ENCODE data around the gene MPZ. TPM values are rescaled to one million over a fixed set of nuclear protein-coding genes. Genes with fewer than 3 reads are reported as not detected.

The MPZ gene
- total and polyA plus RNA-seq, 10 of the 15 experiments (the other 5 are each of a cell fraction or from before 2014, with no cell fraction given), result 0.09 to 6.9 (median 4.7) TPM

GRCh38 chr1:161314201-161314981, 4.6 kb upstream of the MPZ start, which contains the start of gene SDHC:
Gene SDHC, plus strand, starts transcription at chr1:161314381. Its CDS starts 25 bp downstream, at chr1:161314406.
- DNase-seq (ENCODE audit: low read depth, low spot score) (no peak), ATAC-seq (peak; percentile 99), FAIRE-seq (peak; percentile 95)
- H3K9ac ChIP-seq (ENCODE audit: control insufficient read depth, insufficient read depth, low read length), result peak within 1 kb of the TSS; percentile 83
- no peaks in the 10 kb centered on the region for H3K36me3 ChIP-seq (ENCODE audit: control insufficient read depth in 2 of 2, insufficient read depth in 2 of 2, low read length in 1 of 2)
- H3K9me3 ChIP-seq (replicated peaks; ENCODE audit: control insufficient read depth, insufficient read depth, low read length), result no peaks in the 10 kb centered on the region
- H3K79me2 ChIP-seq (ENCODE audit: control insufficient read depth, insufficient read depth, low read length), result peaks cover 15% of the 10 kb centered on the region
- ChIA-PET SMC1A (ENCODE audit: uncharacterized antibody, unreplicated experiment) (interaction anchor here (0.5 to 3.0 kb wide), 6 partner anchors 11 to 112 kb away, joined by 3 to 16 read pairs (median 4); partner anchors contain the start of genes CFAP126 and NDUFS2), POLR2A (interaction anchor here (0.5 to 1.5 kb wide), 5 partner anchors 8 to 90 kb away, joined by 3 to 6 read pairs (median 3); no protein-coding TSS in a partner anchor), CTCF (interaction anchor here (0.6 to 3.6 kb wide), 9 partner anchors 9 to 88 kb away, joined by 3 to 13 read pairs (median 4); partner anchors contain the start of gene TOMM40L), RAD21 (ENCODE audit: unreplicated experiment) (interaction anchor here (0.6 to 1.3 kb wide), 6 partner anchors 54 to 132 kb away, joined by 3 to 6 read pairs (median 4); partner anchors contain the start of gene TOMM40L)
- intact Hi-C loops (cut with micrococcal nuclease; ENCODE audit: unreplicated experiment) (loop anchor here (5.0 kb wide), 1 partner anchor 68 kb away; no protein-coding TSS in a partner anchor), in situ Hi-C loops (cut with MboI) (no loop called here)
- H3K4me2 ChIP-seq (ENCODE audit: control insufficient read depth, insufficient read depth), result peak within 1 kb of the TSS; percentile 85
- H2AFZ ChIP-seq (ENCODE audit: control insufficient read depth, low read depth, low read length), result peak within 1 kb of the TSS; percentile 94
- TSS peak; percentile 84 for BruUV-seq (replicated peaks)
- H3K4me1 ChIP-seq (ENCODE audit: control insufficient read depth, insufficient read depth, low read length), result peaks cover 3% of the 10 kb centered on the region; the same call in 1 of the 2 replicates
- no peaks in the 10 kb centered on the region for H3K27me3 ChIP-seq (replicated peaks in 1 of 2; ENCODE audit: control insufficient read depth in 2 of 2, insufficient read depth in 2 of 2, low read length in 1 of 2)
- H4K20me1 ChIP-seq (ENCODE audit: control insufficient read depth, insufficient read depth), result no peaks in the 10 kb centered on the region
- under 1% methylated on average over 44 of the region's 45 CpGs for WGBS (ENCODE audit: insufficient coverage, insufficient replicate concordance, low lambda C conversion rate, missing lambda C conversion rate)
- H3K27ac ChIP-seq (ENCODE audit: control insufficient read depth, insufficient read depth), result peak within 1 kb of the TSS; percentile 65
- H3K4me3 ChIP-seq, result peak within 1 kb of the TSS; percentile 80
- no peak for TF ChIP-seq KDM1A (IDR thresholded peaks at IDR 0.05; ENCODE audit: borderline replicate concordance)
- TF ChIP-seq KLF5 (IDR thresholded peaks at IDR 0.05; ENCODE audit: partially characterized antibody), result peak; percentile 37
- no peak for TF ChIP-seq ZBTB4 (CRISPR knock-in tag; IDR thresholded peaks at IDR 0.05)
- no peak for TF ChIP-seq TBL1XR1 (IDR thresholded peaks at IDR 0.05; ENCODE audit: low read depth, low read length)
- TF ChIP-seq MEF2B (IDR thresholded peaks at IDR 0.05; ENCODE audit: partially characterized antibody, poor library complexity, severe bottlenecking), result no peak
- TF ChIP-seq GATAD2B (conservative IDR thresholded peaks at IDR 0.05; ENCODE audit: low read depth), result no peak
- no peak for TF ChIP-seq BRCA1 (IDR thresholded peaks at IDR 0.05; ENCODE audit: low read depth, low read length)
- no peak for TF ChIP-seq TCF7 (IDR thresholded peaks at IDR 0.05; ENCODE audit: borderline replicate concordance)
- TF ChIP-seq SREBF2 (IDR thresholded peaks at IDR 0.05; ENCODE audit: low read length), result no peak
- TF ChIP-seq SP1 (IDR thresholded peaks at IDR 0.05; ENCODE audit: low read depth, low read length), result peak; percentile 48
- no peak for TF ChIP-seq E4F1 (IDR thresholded peaks at IDR 0.05; ENCODE audit: borderline replicate concordance, partially characterized antibody)
- no peak for TF ChIP-seq BCL11A (IDR thresholded peaks at IDR 0.05; ENCODE audit: low read depth, low read length)
- no peak for TF ChIP-seq CBX5 (IDR thresholded peaks at IDR 0.05; ENCODE audit: low read depth)
- peak; percentile 32; the same call in 1 of the 2 replicates for TF ChIP-seq ATF3 (IDR thresholded peaks at IDR 0.05; ENCODE audit: borderline replicate concordance, extremely low read depth, low read depth, low read length)
- TF ChIP-seq PAX8 (IDR thresholded peaks at IDR 0.05), result no peak
- peak; percentile 97 for TF ChIP-seq POLR2AphosphoS5 (IDR thresholded peaks at IDR 0.05; ENCODE audit: low read length)
- TF ChIP-seq CBX3 (IDR thresholded peaks at IDR 0.05; ENCODE audit: borderline replicate concordance, low read depth), result no peak
- TF ChIP-seq ATF7 (IDR thresholded peaks at IDR 0.05; ENCODE audit: low read depth), result no peak; the same call in 1 of the 2 replicates
- TF ChIP-seq HDGF (IDR thresholded peaks at IDR 0.05), result 0 out of 2 replicates have a peak, but pooled peaks have one; percentile 24
